ENCODE measurements around the gene BRSK2.

- TF ChIP-seq CTCF (tag by site-specific recombination; IDR thresholded peaks at IDR 0.05) (no peak), ZNF362 (tag by site-specific recombination; IDR thresholded peaks at IDR 0.05) (no peak), PBX3 (CRISPR knock-in tag; IDR thresholded peaks at IDR 0.05) (no peak), ZNF585B (tag by site-specific recombination; IDR thresholded peaks at IDR 0.05) (no peak), PRDM10 (tag by site-specific recombination; IDR thresholded peaks at IDR 0.05) (no peak), ZBTB7A (tag by site-specific recombination; IDR thresholded peaks at IDR 0.05; ENCODE audit: low read depth) (no peak), EGR2 (tag by site-specific recombination; IDR thresholded peaks at IDR 0.05; ENCODE audit: low read depth) (no peak), ZNF274 (IDR thresholded peaks at IDR 0.05; ENCODE audit: low read length) (no peak), ZNF274 (tag by site-specific recombination; IDR thresholded peaks at IDR 0.05; ENCODE audit: borderline replicate concordance) (no peak), ZNF423 (tag by site-specific recombination; IDR thresholded peaks at IDR 0.05) (no peak), ZNF157 (tag by site-specific recombination; IDR thresholded peaks at IDR 0.05) (no peak), ZFP3 (tag by site-specific recombination; IDR thresholded peaks at IDR 0.05; ENCODE audit: low read depth) (no peak)
Observed at GRCh38 chr11:1438261-1438966, 48.7 kb downstream of the BRSK2 start.

Measured in HEK293 (cell line).